ENCODE data around the gene PPM1F.

PPM1F gene

GRCh38 chr22:21933910-21934309, 18.7 kb downstream of the PPM1F start:
- TF ChIP-seq CTCF (conservative IDR thresholded peaks at IDR 0.05; ENCODE audit: low read depth, low read length): no peak
- no peak overlapping the region for H3K4me3 ChIP-seq (ENCODE audit: low read depth, low read length)
- no peak for DNase-seq (ENCODE audit: low read depth)

GRCh38 chr22:21933413-21933812, 19.2 kb downstream of the PPM1F start:
- no peak for TF ChIP-seq CTCF (conservative IDR thresholded peaks at IDR 0.05; ENCODE audit: low read depth, low read length)
- no peak for DNase-seq (ENCODE audit: low read depth)
- H3K4me3 ChIP-seq (ENCODE audit: low read depth, low read length): no peak overlapping the region

- TF ChIP-seq CTCF (conservative IDR thresholded peaks at IDR 0.05; ENCODE audit: low read depth, low read length): no peak
- DNase-seq (ENCODE audit: low read depth): no peak
- H3K4me3 ChIP-seq (ENCODE audit: low read depth, low read length): no peak overlapping the region
These were observed 20.3 kb downstream of the PPM1F start for GRCh38 chr22:21932347-21932746.

- no peak for DNase-seq (ENCODE audit: low read depth)
- no peak overlapping the region for H3K4me3 ChIP-seq (ENCODE audit: low read depth, low read length)
- no peak for TF ChIP-seq CTCF (conservative IDR thresholded peaks at IDR 0.05; ENCODE audit: low read depth, low read length)
These were observed 21.6 kb downstream of the PPM1F start for GRCh38 chr22:21931056-21931455.

- no peak overlapping the region for H3K4me3 ChIP-seq (ENCODE audit: low read depth, low read length)
- DNase-seq (ENCODE audit: low read depth): no peak
- no peak for TF ChIP-seq CTCF (conservative IDR thresholded peaks at IDR 0.05; ENCODE audit: low read depth, low read length)
These were observed 23.4 kb downstream of the PPM1F start for GRCh38 chr22:21929253-21929652.

- TF ChIP-seq CTCF (conservative IDR thresholded peaks at IDR 0.05; ENCODE audit: low read depth, low read length): no peak
- no peak overlapping the region for H3K4me3 ChIP-seq (ENCODE audit: low read depth, low read length)
- no peak for DNase-seq (ENCODE audit: low read depth)
These were observed 24.6 kb downstream of the PPM1F start for GRCh38 chr22:21928048-21928447.

GRCh38 chr22:21927174-21927823, 25.3 kb downstream of the PPM1F start:
- H3K4me3 ChIP-seq (ENCODE audit: low read depth, low read length): no peak overlapping the region
- TF ChIP-seq CTCF (conservative IDR thresholded peaks at IDR 0.05; ENCODE audit: low read depth, low read length): no peak
- no peak for DNase-seq (ENCODE audit: low read depth)
